ENCODE measurements around the gene NUDT3.

DNA sequence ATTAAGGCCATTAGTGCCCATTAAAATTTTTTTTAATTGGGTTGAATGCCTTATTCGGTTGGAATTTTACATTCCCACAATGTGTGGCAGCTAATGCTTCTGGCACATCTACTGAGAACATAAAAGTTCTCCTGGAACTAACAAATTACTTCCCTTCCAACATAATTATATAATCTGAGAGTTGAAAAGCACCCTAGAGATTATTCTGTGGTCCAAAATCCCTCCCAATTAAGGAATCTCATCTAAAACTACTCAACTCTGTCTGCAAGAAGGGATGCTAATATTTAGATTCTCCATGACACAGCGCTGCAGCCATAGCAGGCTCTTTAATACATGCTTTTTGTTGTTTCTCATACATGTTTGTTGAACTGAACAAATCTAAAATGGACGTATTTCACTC is 4.0 kb downstream of the NUDT3 start:
- TF ChIP-seq ZNF274 (IDR thresholded peaks at IDR 0.05; ENCODE audit: low read depth, low read length) (no peak), YY1 (IDR thresholded peaks at IDR 0.05; ENCODE audit: insufficient read depth, insufficient read length) (no peak), SUZ12 (IDR thresholded peaks at IDR 0.05; ENCODE audit: extremely low read depth, insufficient read depth, insufficient read length) (no peak)
